Neural progenitor cell (in vitro differentiated cells): Measurements from ENCODE around the gene MESD.

Experiments
- CTCF ChIP-seq: fragments of 200-600 bp; sonication (generic); IDR thresholded peaks from 2 replicates; pipeline ENCODE4 v1.5.1; 2017; ENCODE audit warnings: antibody characterized with exemption, mild to moderate bottlenecking
- EZH2 ChIP-seq: fragments of 200-600 bp; sonication (generic); IDR thresholded peaks from 2 replicates; pipeline ENCODE4 v1.6.1; 2017; ENCODE audit warnings: antibody characterized with exemption, mild to moderate bottlenecking, moderate library complexity
- EZH2phosphoT487 ChIP-seq: fragments of 200-600 bp; sonication (generic); IDR thresholded peaks from 2 replicates; pipeline ENCODE4 v1.6.1; 2017; ENCODE audit warnings: antibody characterized with exemption

GRCh38 chr15:81012588-81012987 is 23.0 kb upstream of the MESD start:
- TF ChIP-seq CTCF: no peak
- no peak for TF ChIP-seq EZH2
- no peak for TF ChIP-seq EZH2phosphoT487
